Endothelial cell of umbilical vein (primary cell): ENCODE data around the gene GSDME. TPM values are rescaled to one million over a fixed set of nuclear protein-coding genes. Genes with fewer than 3 reads are reported as not detected.

Experiments
- BruUV-seq: library from RNA; stranded (reverse); fragments of 400-500 nt; replicated peaks from 2 replicates; lab custom pipeline; 2021; lab: Mats Ljungman, UMichigan
- CTCF ChIA-PET: fragments of 300-600, 350-600 bp; sonication (Branson Sonifier 250); formaldehyde crosslinking; loops from one replicate; lab custom pipeline; 2021; ENCODE audit warnings: antibody characterized with exemption, inconsistent platforms; lab: Charles Lee
- POLR2A ChIA-PET: fragments of 300-600, 350-600 bp; sonication (Branson Sonifier 250); formaldehyde crosslinking; loops from one replicate; lab custom pipeline; 2021; ENCODE audit warnings: antibody characterized with exemption, inconsistent platforms; lab: Charles Lee
- DNase-seq: peaks from one replicate; pipeline ENCODE4 v3.0.0-alpha.2; 2011; ENCODE audit warnings: low read depth, low spot score
- FAIRE-seq: peaks from 2 replicates; lab custom pipeline; 2011; peaks lifted over from hg19 to GRCh38; lab: Jason Lieb, UNC
- H2AFZ ChIP-seq: 2 replicates; pipeline ENCODE4 v1.6.0; 2012; ENCODE audit warnings: low read depth, low read length, control low read depth, inconsistent platforms
- H3K27ac ChIP-seq: 2 replicates; pipeline ENCODE4 v1.5.1; 2011; ENCODE audit warnings: low read depth, mild to moderate bottlenecking, control low read depth, low read length, moderate library complexity; ENCODE audit not compliant: insufficient read depth
- H3K27me3 ChIP-seq, 2 experiments: 2 replicates each; pipeline versions ENCODE4 v1.6.0 to v1.6.1; 2011; ENCODE audit warnings: low read length in 2 of 2, mixed read lengths in 1 of 2; ENCODE audit not compliant: control insufficient read depth in 2 of 2, insufficient read depth in 2 of 2
- H3K36me3 ChIP-seq, 2 experiments: 2 replicates in 1 of 2; 3 replicates in 1 of 2; pipeline ENCODE4 v1.5.1; 2011; ENCODE audit warnings: low read length in 2 of 2, mild to moderate bottlenecking in 1 of 2, moderate library complexity in 1 of 2; ENCODE audit not compliant: control insufficient read depth in 2 of 2, insufficient read depth in 2 of 2; ENCODE audit errors: extremely low read depth in 1 of 2
- H3K4me1 ChIP-seq: 3 replicates; pipeline ENCODE4 v1.5.1; 2011; ENCODE audit warnings: mild to moderate bottlenecking, low read length; ENCODE audit not compliant: control insufficient read depth, insufficient read depth; ENCODE audit errors: extremely low read depth
- H3K4me2 ChIP-seq: 2 replicates; pipeline ENCODE4 v1.6.1; 2011; ENCODE audit warnings: low read length, control low read depth, mixed read lengths; ENCODE audit not compliant: insufficient read depth
- H3K4me3 ChIP-seq, 3 experiments: fragments of 200-600 bp in 1 of 3; sonication (generic), shearing (Covaris generic) in 1 of 3; replicated peaks in 1 of 3; 2 replicates each; pipeline ENCODE4 v1.5.1; 2011 to 2016; ENCODE audit warnings: control low read depth in 3 of 3, low read length in 3 of 3, mild to moderate bottlenecking in 2 of 3, inconsistent platforms in 1 of 3, low read depth in 1 of 3, moderate library complexity in 1 of 3; ENCODE audit not compliant: insufficient read depth in 1 of 3
- H3K79me2 ChIP-seq: 2 replicates; pipeline ENCODE4 v1.6.0; 2012; ENCODE audit warnings: low read length, inconsistent platforms; ENCODE audit not compliant: control insufficient read depth, insufficient read depth
- H3K9ac ChIP-seq: replicated peaks from 2 replicates; pipeline ENCODE3; 2011; ENCODE audit warnings: low read length, control low read depth; ENCODE audit not compliant: insufficient read depth; ENCODE audit errors: extremely low read depth
- H3K9me1 ChIP-seq: replicated peaks from 3 replicates; pipeline ENCODE4 v1.6.0; 2011; ENCODE audit warnings: mild to moderate bottlenecking, low read length; ENCODE audit not compliant: control insufficient read depth, insufficient read depth; ENCODE audit errors: extremely low read depth
- H3K9me3 ChIP-seq: replicated peaks from 2 replicates; pipeline ENCODE4 v1.5.1; 2012; ENCODE audit warnings: low read length, inconsistent platforms; ENCODE audit not compliant: control insufficient read depth, insufficient read depth
- H4K20me1 ChIP-seq: replicated peaks from 2 replicates; pipeline ENCODE3; 2011; ENCODE audit warnings: mild to moderate bottlenecking, low read length; ENCODE audit not compliant: control insufficient read depth, insufficient read depth; ENCODE audit errors: extremely low read depth
- EZH2 ChIP-seq: IDR thresholded peaks from 2 replicates; pipeline ENCODE4 v1.6.1; 2012; ENCODE audit warnings: borderline replicate concordance, low read depth, mild to moderate bottlenecking, moderate library complexity, low read length, inconsistent platforms; ENCODE audit not compliant: severe bottlenecking
- FOS ChIP-seq: IDR thresholded peaks from 2 replicates; pipeline ENCODE4 v1.6.1; 2011; ENCODE audit warnings: mild to moderate bottlenecking, low read length, moderate library complexity, borderline replicate concordance; ENCODE audit not compliant: insufficient read depth
- GATA2 ChIP-seq: IDR thresholded peaks from 2 replicates; pipeline ENCODE4 v1.7.0; 2011; ENCODE audit warnings: low read depth, mild to moderate bottlenecking, moderate library complexity, mixed read lengths, low read length; ENCODE audit not compliant: insufficient read length, insufficient read depth
- JUN ChIP-seq: IDR thresholded peaks from 2 replicates; pipeline ENCODE4 v1.6.1; 2011; ENCODE audit warnings: borderline replicate concordance, low read depth; ENCODE audit not compliant: insufficient read length, insufficient read depth
- MYC ChIP-seq: IDR thresholded peaks from one replicate; pipeline ENCODE4 v1.6.1; 2011; ENCODE audit warnings: mild to moderate bottlenecking, low read depth, low read length
- POLR2A ChIP-seq: IDR thresholded peaks from 2 replicates; pipeline ENCODE4 v1.6.1; 2012; ENCODE audit warnings: low read depth, mild to moderate bottlenecking, control low read depth, low read length
- POLR2AphosphoS5 ChIP-seq: IDR thresholded peaks from 2 replicates; pipeline ENCODE4 v1.6.1; 2012; ENCODE audit warnings: low read depth, mild to moderate bottlenecking, control low read depth, low read length, moderate library complexity; ENCODE audit not compliant: insufficient read depth
- dilution Hi-C: fragments of 300-500 bp; cut with MboI; formaldehyde crosslinking; loops from one replicate; pipeline ENCODE4 v1.15.0; 2019; ENCODE audit warnings: low sequenced_read_pairs; ENCODE audit not compliant: extremely low pct_ligation_motif_present
- intact Hi-C: fragments of 100-400 bp; cut with micrococcal nuclease; formaldehyde crosslinking; loops from one replicate; pipeline ENCODE4 v1.10.0; 2022
- polyA plus RNA-seq, 4 experiments: library from polyadenylated mRNA; depleted of rRNA in 3 of 4; stranded (reverse) in 3 of 4; unstranded in 1 of 4; fragments of >200 nt; gene quantifications; 2 replicates each; pipeline versions ENCODE4 v1.2.1 to v1.2.3, GENCODE V29; 2011 to 2012; ENCODE audit warnings: missing spikeins in 1 of 4
- total RNA-seq: library from RNA; stranded (reverse); gene quantifications from 2 replicates; pipeline ENCODE4 v1.2.3, GENCODE V29; 2021
- TF ChIP-seq, protein P1 (sequence below), 2 donors: IDR thresholded peaks; 1 replicate in 1 of 2; 2 replicates in 1 of 2; pipeline ENCODE4 v1.5.1; 2011; ENCODE audit warnings: low read length in 2 of 2, mild to moderate bottlenecking in 2 of 2, moderate library complexity in 2 of 2, control low read depth in 1 of 2, inconsistent platforms in 1 of 2, low read depth in 1 of 2; ENCODE audit not compliant: insufficient read depth in 1 of 2; ENCODE audit errors: extremely low read depth in 1 of 2
- TF ChIP-seq, protein P2 (sequence below): IDR thresholded peaks from 2 replicates; pipeline ENCODE4 v1.6.1; 2011; ENCODE audit not compliant: insufficient read depth, insufficient read length

The GSDME gene
- total and polyA plus RNA-seq, 2 donors (not counting 3 experiments of a cell fraction or from before 2014, with no cell fraction given): 21.1 to 23.4 TPM

DNA sequence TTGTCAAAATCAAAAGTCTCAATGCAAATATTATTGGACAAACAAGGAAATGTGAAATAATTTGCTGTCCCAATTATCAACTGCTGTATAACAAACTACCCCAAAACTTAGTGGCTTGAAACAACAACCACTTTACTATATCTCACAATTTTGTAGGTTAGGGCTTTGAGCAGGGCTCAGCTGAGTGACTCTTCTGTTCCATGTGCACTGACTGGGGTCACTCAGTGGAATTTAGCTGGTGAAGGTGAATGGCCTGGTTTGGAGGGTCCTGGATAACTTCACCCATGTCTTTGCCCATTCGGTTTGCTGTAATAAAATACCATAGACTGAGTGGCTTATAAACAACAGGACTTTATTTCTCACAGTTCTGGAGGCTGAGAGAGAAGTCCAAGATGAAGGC is 3.7 kb upstream of the GSDME start:
- CTCF ChIA-PET: interaction anchor here (1.1 kb wide), 1 partner anchor 333 kb away, joined by 5 read pairs; no protein-coding TSS in a partner anchor
- BruUV-seq: no TSS peak

More for the DNA sequence above, 3.7 kb upstream of the GSDME start:
- H3K27me3 ChIP-seq: peaks cover 14 to 17% of the 10 kb centered on the region in 2 experiments
- peaks cover 13% of the 10 kb centered on the region for H3K4me1 ChIP-seq
- H3K4me2 ChIP-seq: no peak overlapping the region
- H3K79me2 ChIP-seq: no peaks in the 10 kb centered on the region
- no peak for TF ChIP-seq POLR2AphosphoS5
- TF ChIP-seq, protein P1, sequence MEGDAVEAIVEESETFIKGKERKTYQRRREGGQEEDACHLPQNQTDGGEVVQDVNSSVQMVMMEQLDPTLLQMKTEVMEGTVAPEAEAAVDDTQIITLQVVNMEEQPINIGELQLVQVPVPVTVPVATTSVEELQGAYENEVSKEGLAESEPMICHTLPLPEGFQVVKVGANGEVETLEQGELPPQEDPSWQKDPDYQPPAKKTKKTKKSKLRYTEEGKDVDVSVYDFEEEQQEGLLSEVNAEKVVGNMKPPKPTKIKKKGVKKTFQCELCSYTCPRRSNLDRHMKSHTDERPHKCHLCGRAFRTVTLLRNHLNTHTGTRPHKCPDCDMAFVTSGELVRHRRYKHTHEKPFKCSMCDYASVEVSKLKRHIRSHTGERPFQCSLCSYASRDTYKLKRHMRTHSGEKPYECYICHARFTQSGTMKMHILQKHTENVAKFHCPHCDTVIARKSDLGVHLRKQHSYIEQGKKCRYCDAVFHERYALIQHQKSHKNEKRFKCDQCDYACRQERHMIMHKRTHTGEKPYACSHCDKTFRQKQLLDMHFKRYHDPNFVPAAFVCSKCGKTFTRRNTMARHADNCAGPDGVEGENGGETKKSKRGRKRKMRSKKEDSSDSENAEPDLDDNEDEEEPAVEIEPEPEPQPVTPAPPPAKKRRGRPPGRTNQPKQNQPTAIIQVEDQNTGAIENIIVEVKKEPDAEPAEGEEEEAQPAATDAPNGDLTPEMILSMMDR (IDR thresholded peaks at IDR 0.05; ENCODE audit: extremely low read depth in 1 of 2, insufficient read depth in 1 of 2, low read depth in 1 of 2, low read length in 2 of 2): no peak
- no peak for TF ChIP-seq JUN
- TF ChIP-seq, protein P2, sequence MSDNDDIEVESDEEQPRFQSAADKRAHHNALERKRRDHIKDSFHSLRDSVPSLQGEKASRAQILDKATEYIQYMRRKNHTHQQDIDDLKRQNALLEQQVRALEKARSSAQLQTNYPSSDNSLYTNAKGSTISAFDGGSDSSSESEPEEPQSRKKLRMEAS: no peak
- TF ChIP-seq EZH2: no peak
- TF ChIP-seq MYC: no peak
- no peak for TF ChIP-seq GATA2
- TF ChIP-seq POLR2A: no peak
- TF ChIP-seq FOS: no peak
- DNase-seq: no peak
- no peak overlapping the region for H2AFZ ChIP-seq
- dilution Hi-C loops: no loop called here
- no peaks in the 10 kb centered on the region for H4K20me1 ChIP-seq
- H3K9me1 ChIP-seq: no peaks in the 10 kb centered on the region
- H3K36me3 ChIP-seq: no peaks in the 10 kb centered on the region
- intact Hi-C loops: no loop called here
- no peak overlapping the region for H3K27ac ChIP-seq
- no peaks in the 10 kb centered on the region for H3K9me3 ChIP-seq
- H3K9ac ChIP-seq: no peak overlapping the region
- POLR2A ChIA-PET: no interaction called here
- no peak for FAIRE-seq
- no peak overlapping the region for H3K4me3 ChIP-seq
